ENCODE results near the gene SLC39A9.
"Not testable (repeated sequence)": the region's sequence is repeated elsewhere in the genome, so short reads cannot be mapped to it uniquely, and the experiment has no call there.

Gene SLC39A9

DNA sequence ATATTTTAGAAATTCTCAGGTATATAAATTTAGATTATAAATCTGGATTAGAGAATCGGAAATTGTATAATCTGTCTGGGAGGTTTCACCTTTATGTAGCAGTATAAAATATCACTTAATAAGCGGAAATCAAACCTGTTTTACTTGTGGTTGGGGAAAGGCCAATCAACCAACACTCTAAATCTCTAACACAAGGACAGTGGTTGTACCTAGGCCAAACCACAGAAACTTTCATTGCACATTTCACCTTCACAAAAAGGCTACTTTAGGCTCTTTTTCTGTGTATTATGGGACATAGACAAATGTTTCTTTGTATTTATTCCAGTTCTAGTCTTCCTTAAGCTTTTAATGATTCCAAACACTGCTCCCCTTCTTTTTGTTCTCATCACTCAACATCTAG, 20.2 kb upstream of the SLC39A9 start:
- ATAC-seq (ENCODE audit: low read depth), result no peak
- no peak overlapping the region for H3K27ac Mint-ChIP-seq
- peaks cover 37% of the 10 kb centered on the region for H3K36me3 Mint-ChIP-seq
- no peaks in the 10 kb centered on the region for H3K4me1 Mint-ChIP-seq
- H3K9me3 Mint-ChIP-seq, result peaks cover 4% of the 10 kb centered on the region
- H3K4me3 Mint-ChIP-seq, result no peak overlapping the region
- H3K27me3 Mint-ChIP-seq, result no peaks in the 10 kb centered on the region
- DNase-seq (ENCODE audit: low spot score in 2 of 2), result no peak

DNA sequence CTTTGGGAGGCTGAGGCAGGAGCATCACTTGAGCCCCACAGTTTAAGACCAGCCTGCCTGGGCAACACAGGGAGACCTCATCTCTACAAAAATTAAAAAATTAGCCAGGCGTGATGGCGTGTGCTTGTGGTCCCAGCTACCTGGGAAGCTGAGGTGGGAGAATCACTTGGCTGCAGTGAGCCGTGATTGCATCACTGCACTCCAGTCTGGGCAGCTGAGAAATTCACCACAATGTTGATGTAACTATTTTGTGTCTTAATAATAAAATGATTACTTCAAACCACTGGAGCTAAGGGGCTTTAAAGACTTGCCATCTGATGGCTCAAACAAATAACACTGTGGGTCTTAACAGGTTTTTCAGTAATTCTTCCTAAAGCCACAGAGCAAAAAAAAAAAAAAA, 11.2 kb upstream of the SLC39A9 start:
- Mint-ChIP-seq H3K4me1 (peaks cover 24% of the 10 kb centered on the region), H3K27ac (no peak overlapping the region), H3K9me3 (no peaks in the 10 kb centered on the region), H3K36me3 (peaks cover 38% of the 10 kb centered on the region), H3K4me3 (no peak overlapping the region), H3K27me3 (no peaks in the 10 kb centered on the region)
- DNase-seq (ENCODE audit: low spot score in 2 of 2) (no peak), ATAC-seq (ENCODE audit: low read depth) (no peak)

- Mint-ChIP-seq H3K4me1 (peaks cover 36% of the 10 kb centered on the region), H3K36me3 (peaks cover 40% of the 10 kb centered on the region)
- DNase-seq (ENCODE audit: low spot score in 2 of 2); H3K27ac Mint-ChIP-seq; H3K4me3 Mint-ChIP-seq; ATAC-seq (ENCODE audit: low read depth); H3K9me3 Mint-ChIP-seq; H3K27me3 Mint-ChIP-seq: not testable (repeated sequence)
Measured at GRCh38 chr14:69391400-69391799, 7.1 kb upstream of the SLC39A9 start.

- peak overlapping the region; percentile 50 for H3K4me3 Mint-ChIP-seq
- peaks cover 37% of the 10 kb centered on the region for H3K36me3 Mint-ChIP-seq
- no peaks in the 10 kb centered on the region for H3K9me3 Mint-ChIP-seq
- DNase-seq (ENCODE audit: low spot score in 2 of 2), result no peak
- no peaks in the 10 kb centered on the region for H3K27me3 Mint-ChIP-seq
- H3K27ac Mint-ChIP-seq, result peak overlapping the region; percentile 59
- peaks cover 38% of the 10 kb centered on the region for H3K4me1 Mint-ChIP-seq
- ATAC-seq (ENCODE audit: low read depth), result no peak
Measured at GRCh38 chr14:69392481-69392880, 6.0 kb upstream of the SLC39A9 start.

GRCh38 chr14:69395929-69396328, 2.6 kb upstream of the SLC39A9 start:
- no peak overlapping the region for H3K4me3 Mint-ChIP-seq
- peaks cover 30% of the 10 kb centered on the region for H3K36me3 Mint-ChIP-seq
- H3K9me3 Mint-ChIP-seq, result no peaks in the 10 kb centered on the region
- no peaks in the 10 kb centered on the region for H3K27me3 Mint-ChIP-seq
- DNase-seq (ENCODE audit: low spot score in 2 of 2), result no peak
- H3K4me1 Mint-ChIP-seq, result peaks cover 35% of the 10 kb centered on the region
- no peak for ATAC-seq (ENCODE audit: low read depth)
- peak overlapping the region; percentile 52 for H3K27ac Mint-ChIP-seq

- Mint-ChIP-seq H3K27ac (peak overlapping the region; percentile 100), H3K4me1 (peaks cover 17% of the 10 kb centered on the region), H3K36me3 (peaks cover 15% of the 10 kb centered on the region), H3K27me3 (no peaks in the 10 kb centered on the region), H3K4me3 (peak overlapping the region; percentile 96), H3K9me3 (no peaks in the 10 kb centered on the region)
- no peak for DNase-seq (ENCODE audit: low spot score in 2 of 2)
- ATAC-seq (ENCODE audit: low read depth), result peak; percentile 4
Measured at GRCh38 chr14:69398818-69399210, 322 bp downstream of the SLC39A9 start.

DNA sequence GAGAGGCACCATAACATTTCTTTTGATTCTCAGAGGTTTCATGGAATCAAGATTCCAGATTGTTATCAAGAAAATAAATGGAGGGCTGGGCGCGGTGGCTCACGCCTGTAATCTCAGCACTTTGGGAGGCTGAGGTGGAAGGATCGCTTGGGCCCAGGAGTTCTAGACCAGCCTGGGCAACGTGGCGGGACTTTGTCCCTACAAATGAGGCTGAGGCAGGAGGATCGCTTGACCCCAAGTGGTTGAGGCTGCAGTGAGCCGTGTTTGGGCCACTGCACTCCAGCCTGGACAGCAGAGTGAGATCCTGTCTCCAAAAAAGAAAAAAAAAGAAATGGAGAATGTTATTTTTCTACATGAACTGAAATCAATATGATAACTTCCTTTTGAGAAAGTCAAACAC, 1.3 kb downstream of the SLC39A9 start:
- Mint-ChIP-seq H3K27me3 (no peaks in the 10 kb centered on the region), H3K36me3 (peaks cover 18% of the 10 kb centered on the region), H3K27ac (no peak overlapping the region), H3K9me3 (no peaks in the 10 kb centered on the region), H3K4me1 (peaks cover 19% of the 10 kb centered on the region), H3K4me3 (peak overlapping the region; percentile 32)
- ATAC-seq (ENCODE audit: low read depth) (no peak), DNase-seq (ENCODE audit: low spot score in 2 of 2) (no peak)

GRCh38 chr14:69400154-69400553, 1.7 kb downstream of the SLC39A9 start:
- Mint-ChIP-seq H3K9me3 (no peaks in the 10 kb centered on the region), H3K27ac (no peak overlapping the region), H3K36me3 (peaks cover 20% of the 10 kb centered on the region), H3K4me3 (peak overlapping the region; percentile 74), H3K27me3 (no peaks in the 10 kb centered on the region), H3K4me1 (peaks cover 20% of the 10 kb centered on the region)
- ATAC-seq (ENCODE audit: low read depth) (no peak), DNase-seq (ENCODE audit: low spot score in 2 of 2) (no peak)

GRCh38 chr14:69401841-69402240, 3.3 kb downstream of the SLC39A9 start:
- Mint-ChIP-seq H3K36me3 (peaks cover 12% of the 10 kb centered on the region), H3K4me1 (peaks cover 13% of the 10 kb centered on the region), H3K4me3 (no peak overlapping the region), H3K27me3 (no peaks in the 10 kb centered on the region), H3K27ac (no peak overlapping the region), H3K9me3 (no peaks in the 10 kb centered on the region)
- ATAC-seq (ENCODE audit: low read depth) (no peak), DNase-seq (ENCODE audit: low spot score in 2 of 2) (no peak)

GRCh38 chr14:69404478-69404877, 6.0 kb downstream of the SLC39A9 start:
- ATAC-seq (ENCODE audit: low read depth), result no peak
- no peak overlapping the region for H3K4me3 Mint-ChIP-seq
- H3K27me3 Mint-ChIP-seq, result no peaks in the 10 kb centered on the region
- no peak for DNase-seq (ENCODE audit: low spot score in 2 of 2)
- peaks cover 15% of the 10 kb centered on the region for H3K36me3 Mint-ChIP-seq
- peaks cover 15% of the 10 kb centered on the region for H3K4me1 Mint-ChIP-seq
- no peak overlapping the region for H3K27ac Mint-ChIP-seq
- H3K9me3 Mint-ChIP-seq, result no peaks in the 10 kb centered on the region

GRCh38 chr14:69404883-69405282, 6.4 kb downstream of the SLC39A9 start:
- peaks cover 15% of the 10 kb centered on the region for H3K4me1 Mint-ChIP-seq
- peak; percentile 39 for ATAC-seq (ENCODE audit: low read depth)
- no peak overlapping the region for H3K4me3 Mint-ChIP-seq
- no peak overlapping the region for H3K27ac Mint-ChIP-seq
- no peak for DNase-seq (ENCODE audit: low spot score in 2 of 2)
- H3K27me3 Mint-ChIP-seq, result no peaks in the 10 kb centered on the region
- peaks cover 15% of the 10 kb centered on the region for H3K36me3 Mint-ChIP-seq
- H3K9me3 Mint-ChIP-seq, result no peaks in the 10 kb centered on the region

DNA sequence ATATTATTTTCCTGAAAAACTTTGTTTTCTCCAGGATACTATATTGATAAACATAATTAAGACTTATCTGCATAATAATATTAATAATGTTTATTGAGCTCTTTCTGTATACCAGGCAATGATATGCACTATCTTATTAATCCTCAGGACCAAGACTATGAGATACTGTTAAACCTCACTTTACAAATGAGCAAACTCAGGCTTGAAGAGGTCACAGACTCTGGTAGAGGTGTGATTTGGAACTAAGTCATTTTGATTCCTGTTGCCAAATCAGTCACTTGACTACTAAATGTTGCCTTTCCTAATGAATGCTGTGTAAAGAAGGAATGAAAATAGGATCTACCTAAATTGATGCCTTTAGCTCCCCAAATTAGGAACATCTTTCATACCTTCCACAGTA, 7.3 kb downstream of the SLC39A9 start:
- no peak for ATAC-seq (ENCODE audit: low read depth)
- Mint-ChIP-seq H3K27ac (no peak overlapping the region), H3K36me3 (peaks cover 10% of the 10 kb centered on the region), H3K27me3 (no peaks in the 10 kb centered on the region), H3K4me1 (peaks cover 10% of the 10 kb centered on the region), H3K4me3 (no peak overlapping the region), H3K9me3 (no peaks in the 10 kb centered on the region)
- no peak for DNase-seq (ENCODE audit: low spot score in 2 of 2)

DNA sequence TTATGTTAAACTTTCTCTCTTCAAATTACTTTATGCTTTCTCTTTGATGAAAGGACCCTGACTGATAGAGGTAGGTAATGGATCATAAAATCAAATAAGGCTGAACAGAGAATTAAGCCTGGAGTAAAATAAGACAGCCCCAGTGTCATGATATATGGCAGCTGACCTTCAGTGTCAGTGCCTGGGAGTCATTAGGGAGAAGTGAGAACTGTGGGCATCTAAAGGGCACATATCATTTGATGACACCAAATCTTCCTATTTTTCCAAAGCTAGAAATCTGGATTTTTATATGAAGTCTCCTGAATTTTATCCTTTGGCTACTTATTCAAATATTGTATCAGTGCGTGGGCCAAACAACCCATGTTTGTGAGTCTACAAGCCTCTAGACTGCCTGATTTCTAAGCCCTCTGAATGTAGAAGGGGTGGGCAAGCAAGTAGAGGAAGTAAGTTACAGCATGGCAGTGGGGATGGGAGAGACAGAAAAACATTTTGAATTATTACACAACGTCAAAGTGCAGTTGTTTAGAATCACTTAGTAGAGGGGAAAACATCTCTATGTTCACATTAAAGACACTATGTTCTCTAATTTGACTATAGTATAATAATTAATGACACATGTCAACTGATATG, 10.0 kb downstream of the SLC39A9 start:
- Mint-ChIP-seq H3K27ac (no peak overlapping the region), H3K4me3 (no peak overlapping the region), H3K27me3 (no peaks in the 10 kb centered on the region), H3K36me3 (peaks cover 8% of the 10 kb centered on the region), H3K9me3 (no peaks in the 10 kb centered on the region), H3K4me1 (peaks cover 8% of the 10 kb centered on the region)
- DNase-seq (ENCODE audit: low spot score in 2 of 2), result no peak
- ATAC-seq (ENCODE audit: low read depth), result no peak

- ATAC-seq (ENCODE audit: low read depth) (no peak), DNase-seq (ENCODE audit: low spot score in 2 of 2) (no peak)
- H3K27ac Mint-ChIP-seq, result no peak overlapping the region
- peaks cover 4% of the 10 kb centered on the region for H3K36me3 Mint-ChIP-seq
- peaks cover 6% of the 10 kb centered on the region for H3K4me1 Mint-ChIP-seq
- no peaks in the 10 kb centered on the region for H3K27me3 Mint-ChIP-seq
- no peaks in the 10 kb centered on the region for H3K9me3 Mint-ChIP-seq
- no peak overlapping the region for H3K4me3 Mint-ChIP-seq
Measured at GRCh38 chr14:69413483-69413882, 15.0 kb downstream of the SLC39A9 start.

DNA sequence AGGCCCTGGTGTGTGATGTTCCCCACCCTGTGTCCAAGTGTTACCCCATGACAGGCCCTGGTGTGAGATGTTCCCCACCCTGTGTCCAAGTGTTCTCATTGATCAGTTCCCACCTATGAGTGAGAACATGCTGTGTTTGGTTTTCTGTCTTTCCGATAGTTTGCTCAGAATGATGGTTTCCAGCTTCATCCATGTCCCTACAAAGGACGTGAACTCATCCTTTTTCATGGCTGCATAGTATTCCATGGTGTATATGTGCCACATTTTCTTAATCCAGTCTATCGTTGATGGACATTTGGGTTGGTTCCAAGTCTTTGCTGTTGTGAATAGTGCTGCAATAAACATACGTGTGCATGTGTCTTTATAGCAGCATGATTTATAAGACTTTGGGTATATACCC, 17.6 kb downstream of the SLC39A9 start:
- H3K36me3 Mint-ChIP-seq; H3K27me3 Mint-ChIP-seq; ATAC-seq (ENCODE audit: low read depth); H3K9me3 Mint-ChIP-seq; DNase-seq (ENCODE audit: low spot score in 2 of 2); H3K27ac Mint-ChIP-seq; H3K4me3 Mint-ChIP-seq: not testable (repeated sequence)
- H3K4me1 Mint-ChIP-seq, result peaks cover 25% of the 10 kb centered on the region
